ENCODE data around the gene TMC1.

Gene TMC1

GRCh38 chr9:72681283-72681630 lies 159.8 kb downstream of the TMC1 start:
- DNase-seq (ENCODE audit: low spot score): no peak

DNA sequence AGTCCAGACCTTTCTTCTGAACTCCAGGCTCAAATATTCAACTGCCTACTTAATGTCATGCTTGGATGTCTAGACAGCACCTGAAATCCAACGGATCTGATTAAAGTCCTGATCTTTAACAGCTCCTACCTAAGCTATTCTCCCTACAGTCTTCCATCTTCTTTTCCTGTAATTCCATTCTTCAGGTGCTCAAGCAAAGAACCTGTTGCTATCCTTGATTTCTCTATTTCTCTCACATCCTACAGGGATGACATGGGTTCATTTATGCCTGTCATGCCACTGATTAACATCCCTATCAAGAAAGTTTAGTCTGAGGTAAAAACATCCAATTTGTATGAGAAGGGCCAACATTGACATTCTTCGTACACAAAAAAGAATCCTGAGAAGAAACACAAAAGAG lies 163.2 kb downstream of the TMC1 start:
- DNase-seq (ENCODE audit: low spot score): no peak

GRCh38 chr9:72685911-72686310 lies 164.5 kb downstream of the TMC1 start:
- DNase-seq (ENCODE audit: low spot score): no peak

GRCh38 chr9:72687331-72687730 lies 165.9 kb downstream of the TMC1 start:
- DNase-seq (ENCODE audit: low spot score): no peak

DNA sequence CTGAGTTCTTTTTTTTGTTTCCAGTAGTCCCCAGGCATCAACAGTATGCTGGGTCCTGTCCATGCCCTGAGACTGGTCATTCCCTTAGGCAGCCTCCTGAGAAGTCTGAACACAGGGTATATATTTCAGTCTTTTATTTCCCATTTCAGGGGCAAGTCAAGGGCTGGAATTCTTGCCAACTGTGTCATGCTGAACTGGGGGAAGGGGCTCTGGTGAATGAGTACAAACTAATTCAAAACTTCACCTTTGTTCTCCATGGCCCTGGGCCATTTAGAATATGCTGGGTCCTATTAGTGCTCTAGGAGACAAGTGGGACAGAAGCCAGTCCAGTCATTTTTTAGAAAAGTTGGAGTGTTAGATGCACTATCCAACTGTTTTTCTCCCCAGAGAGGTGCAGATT lies 170.3 kb downstream of the TMC1 start:
- no peak for DNase-seq (ENCODE audit: low spot score)

DNA sequence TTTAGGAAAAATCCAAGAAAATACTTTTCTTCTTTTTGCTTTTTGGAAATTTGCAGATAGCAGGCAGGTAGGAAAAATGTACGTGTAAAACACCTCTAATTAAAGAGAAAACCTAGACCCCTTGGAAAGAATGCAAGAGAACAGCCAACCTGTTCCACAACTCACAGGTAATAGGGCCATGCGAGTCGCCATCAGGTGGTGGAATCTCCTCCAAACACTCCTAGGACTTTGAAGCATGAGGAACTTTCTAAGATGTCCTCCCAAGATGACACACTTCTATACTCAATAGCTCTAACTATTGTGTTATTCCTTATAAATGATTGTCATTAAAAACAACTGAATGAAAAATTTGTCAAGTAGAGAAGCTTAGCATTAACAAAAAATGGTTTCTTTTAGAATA lies 174.0 kb downstream of the TMC1 start:
- DNase-seq (ENCODE audit: low spot score): no peak

GRCh38 chr9:72696511-72696910 lies 175.1 kb downstream of the TMC1 start:
- DNase-seq (ENCODE audit: low spot score): no peak

- no peak for DNase-seq (ENCODE audit: low spot score)
These were observed 180.1 kb downstream of the TMC1 start for GRCh38 chr9:72701510-72701909.

- DNase-seq (ENCODE audit: low spot score): no peak
These were observed 182.2 kb downstream of the TMC1 start for GRCh38 chr9:72703574-72703973.

GRCh38 chr9:72704688-72705375 lies 183.4 kb downstream of the TMC1 start:
- no peak for DNase-seq (ENCODE audit: low spot score)

DNA sequence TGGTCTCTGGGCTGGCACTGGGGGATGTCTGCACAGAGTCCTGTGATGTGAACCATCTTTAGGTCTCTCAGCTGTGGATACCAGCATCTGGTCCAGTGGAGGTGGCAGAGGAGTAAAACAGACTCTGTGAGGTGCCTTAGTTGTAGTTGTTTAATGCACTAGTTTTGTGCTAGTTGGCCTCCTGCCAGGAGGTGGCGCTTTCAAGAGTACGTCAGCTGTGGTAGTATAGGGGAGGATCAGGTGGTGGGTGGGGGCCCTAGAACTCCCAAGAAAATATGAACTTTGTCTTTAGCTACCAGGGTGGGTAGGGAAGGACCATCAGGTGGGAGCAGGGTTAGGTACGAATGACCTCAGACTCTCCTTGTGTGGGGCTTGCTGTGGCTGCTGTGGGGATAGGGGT lies 197.1 kb downstream of the TMC1 start:
- DNase-seq (ENCODE audit: low spot score): peak; percentile 25

- DNase-seq (ENCODE audit: low spot score): no peak
These were observed 199.7 kb downstream of the TMC1 start for GRCh38 chr9:72721067-72721466.

DNA sequence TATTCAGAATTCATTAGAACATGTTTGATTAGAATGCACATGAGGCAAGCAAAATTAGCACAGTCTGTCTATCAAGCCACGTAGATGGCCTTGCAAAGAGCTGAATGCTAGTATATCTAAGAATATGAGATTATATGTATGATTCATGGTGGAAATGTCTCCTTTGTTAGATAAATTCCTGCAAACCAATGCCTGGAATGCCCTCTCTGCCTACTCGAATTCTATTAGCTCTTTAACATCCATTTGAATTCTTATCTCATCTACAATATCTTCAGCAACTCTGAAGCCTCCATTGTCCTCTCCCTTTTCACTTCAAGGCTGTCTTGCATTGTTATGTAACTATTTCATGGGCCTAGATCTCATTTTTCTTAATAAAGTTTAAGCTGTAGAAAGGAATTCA lies 205.5 kb downstream of the TMC1 start:
- no peak for DNase-seq (ENCODE audit: low spot score)

DNA sequence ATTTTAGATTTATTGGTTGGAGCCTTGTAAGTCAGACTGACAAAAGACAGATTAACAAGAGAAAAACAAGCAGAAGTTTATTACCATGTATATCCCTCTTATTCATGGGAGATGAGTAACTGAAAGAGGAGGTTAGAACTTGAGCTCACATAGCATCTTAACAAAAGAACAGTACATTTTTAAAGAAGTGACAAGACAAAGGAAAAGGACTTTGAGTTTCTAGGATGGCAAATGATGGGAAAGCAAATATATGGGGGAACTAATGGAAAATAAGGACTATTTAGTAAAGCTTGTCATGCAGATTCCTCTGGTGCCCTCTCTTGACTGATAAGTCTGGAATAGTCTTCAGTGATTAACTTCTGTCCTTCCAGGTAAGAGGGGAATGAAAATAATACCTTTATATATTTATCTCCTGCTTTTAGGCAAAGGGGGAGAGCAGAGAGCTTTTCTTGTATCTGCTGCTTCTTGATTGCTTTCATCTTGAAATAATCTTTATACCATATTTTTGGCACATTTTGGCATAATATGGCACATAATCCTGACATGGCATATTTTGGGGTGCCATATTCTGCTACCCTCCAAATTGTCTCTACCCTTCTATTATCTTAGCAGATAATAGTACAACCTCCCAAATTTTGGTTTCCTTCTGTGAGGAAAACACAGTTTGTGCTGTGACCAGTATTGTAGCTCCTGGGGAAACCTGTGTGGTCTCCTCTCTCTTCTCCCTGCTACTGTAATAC lies 206.8 kb downstream of the TMC1 start:
- DNase-seq (ENCODE audit: low spot score): no peak

- DNase-seq (ENCODE audit: low spot score): no peak
These were observed 212.5 kb downstream of the TMC1 start for GRCh38 chr9:72733895-72734294.

GRCh38 chr9:72734631-72735030 lies 213.2 kb downstream of the TMC1 start:
- no peak for DNase-seq (ENCODE audit: low spot score)

- no peak for DNase-seq (ENCODE audit: low spot score)
These were observed 222.4 kb downstream of the TMC1 start for GRCh38 chr9:72743836-72744235.

DNA sequence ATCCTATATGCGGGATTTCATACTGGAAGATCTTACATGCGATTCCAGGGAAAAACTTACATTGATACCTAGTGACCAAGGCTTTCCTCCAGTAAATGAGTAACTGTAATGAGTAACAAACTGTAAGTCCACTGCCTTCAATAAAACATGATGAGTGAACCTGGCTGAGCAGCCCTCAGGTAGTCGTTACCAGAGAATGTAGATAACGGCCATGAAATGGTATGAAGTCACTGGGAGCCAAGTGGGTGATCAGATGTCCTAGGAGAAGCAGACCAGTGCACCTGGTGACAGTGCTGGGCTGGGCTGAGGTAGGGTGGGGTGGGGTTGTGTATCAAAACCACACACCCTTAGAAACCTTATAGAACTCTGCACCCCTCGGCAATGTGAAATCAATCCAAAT lies 227.9 kb downstream of the TMC1 start:
- no peak for DNase-seq (ENCODE audit: low spot score)

DNA sequence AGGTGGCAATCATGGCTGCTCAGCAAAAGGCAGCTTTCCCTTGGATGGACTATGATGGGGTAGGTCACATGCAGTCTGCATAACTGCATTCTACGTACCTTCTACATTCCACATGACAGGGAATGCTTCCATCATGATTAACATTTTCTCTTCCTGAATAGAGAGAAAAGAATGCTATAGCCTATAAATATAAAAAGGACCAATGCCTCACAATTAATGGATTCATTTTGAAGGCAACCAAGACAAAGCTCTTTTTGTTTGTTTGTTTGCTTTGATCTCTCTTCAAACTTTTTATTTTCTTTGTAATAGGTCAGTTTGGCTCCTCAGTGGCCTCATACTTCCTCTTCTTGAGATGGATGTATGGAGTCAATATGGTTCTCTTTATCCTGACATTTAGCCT lies 230.1 kb downstream of the TMC1 start:
- DNase-seq (ENCODE audit: low spot score): no peak

- DNase-seq (ENCODE audit: low spot score): peak; percentile 2
These were observed 232.0 kb downstream of the TMC1 start for GRCh38 chr9:72753266-72753893.

DNA sequence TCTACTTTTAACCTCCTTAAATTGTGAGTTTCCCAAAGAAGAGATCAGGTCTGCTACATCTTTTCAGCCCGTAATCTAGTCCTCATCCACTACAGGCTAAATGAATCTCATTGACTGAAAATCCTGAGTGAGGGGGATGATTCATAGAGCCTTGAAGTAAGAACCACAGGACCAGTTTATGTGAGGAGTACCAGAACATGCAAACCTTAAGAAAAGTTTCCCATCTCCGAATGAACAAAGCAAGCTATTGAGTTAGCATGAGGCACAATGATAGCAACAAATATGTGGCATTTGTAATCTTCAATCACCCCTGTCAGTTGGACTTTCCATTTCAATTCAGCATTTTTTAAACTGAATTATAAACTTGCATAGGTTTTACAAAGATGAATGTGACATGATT lies 234.4 kb downstream of the TMC1 start:
- no peak for DNase-seq (ENCODE audit: low spot score)

DNA sequence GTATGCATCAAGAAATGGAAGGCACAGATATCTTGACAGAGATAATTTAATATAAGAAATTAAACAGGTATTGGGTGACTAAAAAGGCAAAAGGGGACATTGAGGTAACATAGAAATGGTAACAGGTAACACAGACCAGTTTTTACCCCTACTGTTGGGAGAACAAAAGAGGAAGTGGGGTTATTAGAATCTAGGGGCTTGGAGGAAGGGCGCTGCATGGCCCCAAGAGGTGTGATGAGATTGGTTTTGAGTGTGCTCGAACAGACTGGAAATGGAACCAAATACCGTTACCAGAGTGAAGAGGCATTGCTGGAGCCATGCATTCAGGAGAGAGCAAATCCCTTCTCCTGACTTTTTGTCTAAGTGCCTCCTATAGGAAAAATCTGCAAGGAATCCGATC lies 237.5 kb downstream of the TMC1 start:
- DNase-seq (ENCODE audit: low spot score): no peak

- no peak for DNase-seq (ENCODE audit: low spot score)
These were observed 241.6 kb downstream of the TMC1 start for GRCh38 chr9:72763022-72763421.

GRCh38 chr9:72769546-72769945 lies 248.1 kb downstream of the TMC1 start:
- DNase-seq (ENCODE audit: low spot score): no peak

All from NAMALWA (cell line).